ENCODE results near the gene CFAP52. TPM values are rescaled to one million over a fixed set of nuclear protein-coding genes. Genes with fewer than 3 reads are reported as not detected.

Gene CFAP52
- total RNA-seq, 1 donor from 2014 or later, result not detected

DNA sequence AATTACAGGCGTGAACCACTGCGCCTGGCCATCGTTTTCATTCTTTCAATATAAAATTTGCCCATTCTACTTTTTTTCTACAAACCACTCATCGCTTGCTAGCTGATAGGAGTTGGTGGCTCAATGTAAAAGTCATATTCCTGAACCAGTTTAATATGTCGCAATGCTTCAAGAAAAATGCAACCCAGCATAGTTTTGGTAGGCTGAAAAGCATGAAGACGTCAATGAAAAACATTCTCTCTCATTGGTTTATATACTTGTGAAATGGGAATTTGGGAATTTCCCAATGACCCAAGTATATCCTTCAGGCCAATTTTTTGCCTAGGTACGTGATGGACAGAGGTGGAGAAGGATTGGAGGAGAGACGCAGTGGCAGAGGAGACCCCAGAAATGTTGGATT lies 95.8 kb downstream of the CFAP52 start:
- intact Hi-C loops (cut with micrococcal nuclease), result no loop called here
- H3K4me3 Mint-ChIP-seq, result no peak overlapping the region
- peaks cover 2% of the 10 kb centered on the region for H3K27me3 Mint-ChIP-seq
- H3K36me3 Mint-ChIP-seq (ENCODE audit: low read depth), result no peaks in the 10 kb centered on the region
- H3K27ac Mint-ChIP-seq, result no peak overlapping the region
- no peaks in the 10 kb centered on the region for H3K4me1 Mint-ChIP-seq
- H3K9me3 Mint-ChIP-seq, result no peaks in the 10 kb centered on the region
- no peak for DNase-seq

DNA sequence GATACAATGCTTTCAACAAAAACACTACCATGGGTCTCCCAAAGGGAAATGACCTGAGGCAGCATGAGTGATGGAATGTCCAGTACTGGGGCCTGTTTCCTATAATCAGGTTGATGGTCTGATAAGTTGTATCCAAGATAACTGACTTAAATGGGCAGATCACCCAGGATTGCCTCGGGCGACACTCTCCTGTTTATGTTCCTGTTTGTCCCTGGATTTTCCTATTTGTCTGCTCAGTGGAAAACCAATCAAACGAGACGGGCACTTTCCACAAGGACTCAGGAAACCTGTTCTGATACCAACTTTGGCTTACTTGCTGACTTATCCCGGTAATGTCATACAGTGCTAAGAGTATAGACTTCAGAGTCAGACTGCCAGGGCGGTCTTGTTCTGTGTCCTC lies 96.2 kb downstream of the CFAP52 start:
- Mint-ChIP-seq H3K9me3 (no peaks in the 10 kb centered on the region), H3K4me1 (no peaks in the 10 kb centered on the region), H3K36me3 (ENCODE audit: low read depth) (no peaks in the 10 kb centered on the region), H3K27ac (no peak overlapping the region), H3K27me3 (peaks cover 2% of the 10 kb centered on the region), H3K4me3 (no peak overlapping the region)
- intact Hi-C loops (cut with micrococcal nuclease), result no loop called here
- DNase-seq, result no peak

DNA sequence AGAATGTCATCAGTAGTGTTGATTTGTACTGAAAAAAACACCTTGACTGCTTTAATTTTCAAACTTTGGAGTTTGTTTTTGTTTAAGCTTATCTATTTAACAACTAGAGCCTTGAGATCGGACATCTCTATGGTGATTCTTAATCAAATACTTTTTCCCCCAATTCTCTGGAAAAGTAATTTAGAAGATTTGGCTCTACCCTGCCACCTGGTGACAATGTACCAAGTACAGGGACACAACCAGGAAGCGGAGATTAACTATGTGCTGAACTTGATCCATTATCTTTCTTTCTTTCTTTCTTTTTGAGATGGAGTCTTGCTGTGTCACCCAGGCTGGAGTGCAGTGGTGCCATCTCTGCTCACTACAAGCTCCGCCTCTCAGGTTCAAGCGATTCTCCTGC lies 99.6 kb downstream of the CFAP52 start:
- no peak for DNase-seq
- Mint-ChIP-seq H3K36me3 (ENCODE audit: low read depth) (no peaks in the 10 kb centered on the region), H3K9me3 (peaks cover 5% of the 10 kb centered on the region), H3K27me3 (peaks cover 2% of the 10 kb centered on the region), H3K4me3 (no peak overlapping the region), H3K4me1 (no peaks in the 10 kb centered on the region), H3K27ac (no peak overlapping the region)
- intact Hi-C loops (cut with micrococcal nuclease), result no loop called here

DNA sequence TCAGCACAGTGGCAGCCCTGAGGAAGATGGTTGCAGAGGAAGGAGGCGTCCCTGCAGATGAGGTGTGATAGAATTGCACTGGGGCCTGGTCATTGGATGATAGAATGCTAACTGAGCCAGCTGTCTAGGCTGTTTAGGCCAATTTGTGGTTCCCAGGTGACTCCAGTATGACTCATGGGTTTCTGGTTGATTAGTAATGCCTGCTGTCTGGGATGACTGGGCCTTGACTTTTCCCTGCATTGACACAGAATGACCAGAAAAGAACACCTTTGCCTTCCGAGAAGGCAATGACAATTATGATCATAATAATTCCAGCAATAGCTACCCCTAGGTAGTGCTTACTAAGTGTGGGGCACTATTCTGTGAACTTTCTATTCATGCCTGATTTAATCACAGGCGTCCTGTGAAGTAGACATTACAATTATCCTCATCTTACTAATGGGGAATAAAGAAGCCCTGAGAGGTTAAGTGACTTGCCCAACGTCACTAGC lies 100.4 kb downstream of the CFAP52 start:
- H3K4me1 Mint-ChIP-seq, result no peaks in the 10 kb centered on the region
- H3K36me3 Mint-ChIP-seq (ENCODE audit: low read depth), result no peaks in the 10 kb centered on the region
- intact Hi-C loops (cut with micrococcal nuclease), result no loop called here
- DNase-seq, result no peak
- H3K4me3 Mint-ChIP-seq, result no peak overlapping the region
- H3K27ac Mint-ChIP-seq, result no peak overlapping the region
- peaks cover 2% of the 10 kb centered on the region for H3K27me3 Mint-ChIP-seq
- peaks cover 5% of the 10 kb centered on the region for H3K9me3 Mint-ChIP-seq

DNA sequence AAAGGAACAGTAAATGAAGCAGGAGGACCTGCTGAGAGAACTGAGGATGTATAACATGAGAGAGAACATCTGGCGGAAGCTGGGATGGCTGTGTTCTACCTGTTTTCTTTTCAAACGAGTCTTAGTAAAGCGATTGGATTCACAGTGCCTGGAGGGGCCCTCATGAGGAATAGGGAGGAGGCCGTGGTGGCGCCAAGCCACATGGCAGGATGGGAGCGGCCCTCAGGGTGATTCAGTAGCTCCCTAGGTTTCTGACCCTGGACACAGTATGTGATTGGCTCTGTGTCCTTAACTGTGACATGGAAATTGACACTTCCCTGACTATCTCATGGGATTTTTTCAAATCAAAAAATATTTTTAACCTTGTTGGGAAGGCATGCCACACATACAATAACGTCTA lies 101.0 kb downstream of the CFAP52 start:
- Mint-ChIP-seq H3K4me3 (no peak overlapping the region), H3K9me3 (peaks cover 5% of the 10 kb centered on the region), H3K4me1 (no peaks in the 10 kb centered on the region), H3K27ac (no peak overlapping the region), H3K27me3 (peaks cover 2% of the 10 kb centered on the region), H3K36me3 (ENCODE audit: low read depth) (no peaks in the 10 kb centered on the region)
- intact Hi-C loops (cut with micrococcal nuclease), result no loop called here
- DNase-seq, result no peak

DNA sequence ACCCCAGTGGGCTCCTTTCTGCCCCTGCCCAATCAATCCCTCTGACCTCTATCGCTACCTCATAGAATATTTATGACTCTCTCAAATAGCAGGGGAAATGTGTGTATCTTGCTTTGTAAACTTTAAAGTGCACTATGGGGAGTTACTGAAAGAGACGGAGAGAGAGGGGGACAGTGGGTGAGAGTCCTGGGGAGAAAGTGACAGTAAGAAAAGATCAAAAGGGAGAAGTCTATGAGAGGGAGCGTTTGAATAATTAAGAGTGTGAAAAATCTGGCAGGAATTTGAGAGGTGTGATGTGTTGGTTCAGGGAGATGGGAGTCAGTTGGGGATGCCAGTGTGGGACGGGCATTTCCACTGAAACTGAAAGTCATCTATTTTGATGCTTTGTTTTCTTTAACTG lies 101.5 kb downstream of the CFAP52 start:
- peaks cover 2% of the 10 kb centered on the region for H3K27me3 Mint-ChIP-seq
- H3K9me3 Mint-ChIP-seq, result peaks cover 5% of the 10 kb centered on the region
- no peak overlapping the region for H3K4me3 Mint-ChIP-seq
- H3K36me3 Mint-ChIP-seq (ENCODE audit: low read depth), result no peaks in the 10 kb centered on the region
- H3K4me1 Mint-ChIP-seq, result no peaks in the 10 kb centered on the region
- DNase-seq, result no peak
- H3K27ac Mint-ChIP-seq, result no peak overlapping the region
- intact Hi-C loops (cut with micrococcal nuclease), result no loop called here

DNA sequence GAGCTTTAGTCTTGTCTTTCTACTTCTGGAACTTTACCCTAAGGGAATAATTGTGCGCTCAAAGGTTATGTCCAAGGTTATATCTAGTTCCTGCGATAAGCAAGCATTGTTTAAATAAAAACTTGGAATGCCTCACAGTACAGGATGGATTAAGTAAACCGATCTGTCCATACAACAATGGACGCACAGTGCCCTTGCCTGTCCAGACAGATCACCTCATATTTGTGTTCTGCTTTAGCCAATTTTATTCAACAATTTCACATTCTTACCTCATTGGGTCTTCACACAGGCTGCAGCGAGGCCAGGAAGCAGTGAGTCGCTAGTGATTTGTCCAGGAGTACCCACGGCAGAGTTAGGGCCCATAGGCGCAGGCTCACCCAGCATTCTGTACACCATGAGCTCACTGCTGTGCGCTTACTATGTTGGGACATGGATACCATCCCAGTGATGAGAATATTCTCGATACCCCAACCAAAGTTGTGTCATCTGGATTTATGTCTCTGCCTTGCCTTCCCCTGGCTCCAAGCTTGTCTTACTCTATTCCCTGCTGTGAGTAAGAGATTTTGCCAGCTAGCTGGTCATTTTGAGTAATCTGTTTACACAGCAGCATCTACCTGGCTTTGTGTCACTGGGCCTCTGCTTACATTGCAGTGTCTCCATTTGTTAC lies 108.6 kb downstream of the CFAP52 start:
- Mint-ChIP-seq H3K4me1 (no peaks in the 10 kb centered on the region), H3K27ac (no peak overlapping the region), H3K27me3 (no peaks in the 10 kb centered on the region), H3K4me3 (no peak overlapping the region), H3K9me3 (peaks cover 4% of the 10 kb centered on the region), H3K36me3 (ENCODE audit: low read depth) (no peaks in the 10 kb centered on the region)
- DNase-seq, result no peak
- intact Hi-C loops (cut with micrococcal nuclease), result no loop called here

Other genes starting within 250 kb of the CFAP52 start
- gene STX8, start 822 bp upstream of the CFAP52 start, total RNA-seq, result 41.5 and 45.9 TPM in 2 replicates
- gene USP43, start 68.9 kb downstream of the CFAP52 start, total RNA-seq, result 0.05 TPM in 1 of 2 replicates, not detected in the other
- gene DHRS7C, start 214.9 kb downstream of the CFAP52 start, total RNA-seq, result not detected in 2 replicates
- not detected in 2 replicates for gene GSG1L2, start 245.4 kb downstream of the CFAP52 start, total RNA-seq
- gene GLP2R, start 249.3 kb downstream of the CFAP52 start, total RNA-seq, result not detected in 2 replicates

Measured in activated CD4-positive, alpha-beta T cell treated with anti-CD3 and anti-CD28 coated beads, Interleukin-2, amount 10 ng/mL, durations not matched to agents 24 days and 14 days (primary cell).